Mucosa of descending colon (tissue), 3 donors: ENCODE measurements around the gene ZDHHC13. TPM values are rescaled to one million over a fixed set of nuclear protein-coding genes. Genes with fewer than 3 reads are reported as not detected.

Experiments used
- ATAC-seq: fragments of 200-7000 bp; cut with Tn5 transposase; one replicate; pipeline ENCODE4 v1.9.1; 2020; ENCODE audit warnings: mild to moderate bottlenecking, moderate library complexity
- DNase-seq, 3 donors: peaks; one replicate each; pipeline ENCODE4 v3.0.0-alpha.2; 2020
- H3K36me3 ChIP-seq: fragments of 200-600 bp; one replicate; pipeline ENCODE4 v1.8.0; 2021; ENCODE audit warnings: low read depth, mild to moderate bottlenecking
- H3K4me1 ChIP-seq: fragments of 200-600 bp; one replicate; pipeline ENCODE4 v1.8.0; 2021; ENCODE audit warnings: low read depth, mild to moderate bottlenecking
- H3K4me3 ChIP-seq: fragments of 200-600 bp; one replicate; pipeline ENCODE4 v1.8.0; 2021; ENCODE audit warnings: mild to moderate bottlenecking
- H3K9me3 ChIP-seq: fragments of 200-600 bp; one replicate; pipeline ENCODE4 v1.8.0; 2021; ENCODE audit warnings: mild to moderate bottlenecking
- CTCF ChIP-seq: fragments of 200-600 bp; IDR thresholded peaks from one replicate; pipeline ENCODE4 v1.8.0; 2022; ENCODE audit warnings: antibody characterized with exemption, mild to moderate bottlenecking
- intact Hi-C, 2 donors: fragments of 100-400 bp; cut with DNase I in 1 of 2; cut with micrococcal nuclease in 1 of 2; formaldehyde crosslinking; loops; one replicate each; pipeline versions ENCODE4 v1.11.0 to v1.11.1; 2022; cut with DNase I, micrococcal nuclease
- total RNA-seq, 3 donors: library from RNA; stranded (reverse); fragmentation: NEBNext Ultra II Directional in 2 of 3; extraction: Animal tissue kit (Norgen Biotek cat#: 25700) in 2 of 3; gene quantifications; one replicate each; pipeline versions ENCODE4 v1.2.1 to v1.2.4, GENCODE V29; 2021 to 2023
- donor health status: DM: no; HTN: no; CAD: no; lungs with moderate emphysema.
- donor health status: DM: no; HTN: no; CAD: no.
- donor health status: DM: no; HTN: yes; CAD: no.

ZDHHC13 gene
- total RNA-seq, 3 donors from 2014 or later: 19.7 to 33.4 (median 27.2) TPM

- no peak for DNase-seq
- Histone ChIP-seq H3K9me3 (no peaks in the 10 kb centered on the region), H3K4me3 (no peak overlapping the region), H3K4me1 (no peaks in the 10 kb centered on the region), H3K36me3 (no peaks in the 10 kb centered on the region)
- no peak for ATAC-seq
- no peak for TF ChIP-seq CTCF
- intact Hi-C loops: no loop called here
Measured at GRCh38 chr11:19176629-19177186, 59.7 kb downstream of the ZDHHC13 start.

- no peak for TF ChIP-seq CTCF
- no peak for DNase-seq
- Histone ChIP-seq H3K4me3 (no peak overlapping the region), H3K9me3 (no peaks in the 10 kb centered on the region), H3K36me3 (no peaks in the 10 kb centered on the region), H3K4me1 (no peaks in the 10 kb centered on the region)
- no peak for ATAC-seq
- intact Hi-C loops: no loop called here
Measured at GRCh38 chr11:19181531-19182261, 64.7 kb downstream of the ZDHHC13 start.

GRCh38 chr11:19183646-19184045, 66.7 kb downstream of the ZDHHC13 start:
- no peak for ATAC-seq
- Histone ChIP-seq H3K4me3 (no peak overlapping the region), H3K9me3 (no peaks in the 10 kb centered on the region), H3K36me3 (no peaks in the 10 kb centered on the region), H3K4me1 (no peaks in the 10 kb centered on the region)
- TF ChIP-seq CTCF: no peak
- intact Hi-C loops: no loop called here
- no peak for DNase-seq

GRCh38 chr11:19185036-19185435, 68.1 kb downstream of the ZDHHC13 start:
- H3K36me3 ChIP-seq: no peaks in the 10 kb centered on the region
- no peak for DNase-seq
- TF ChIP-seq CTCF: no peak
- H3K9me3 ChIP-seq: no peaks in the 10 kb centered on the region
- no peak for ATAC-seq
- H3K4me3 ChIP-seq: no peak overlapping the region
- H3K4me1 ChIP-seq: no peaks in the 10 kb centered on the region
- intact Hi-C loops: no loop called here

GRCh38 chr11:19185516-19186052, 68.6 kb downstream of the ZDHHC13 start:
- Histone ChIP-seq H3K4me1 (no peaks in the 10 kb centered on the region), H3K9me3 (no peaks in the 10 kb centered on the region), H3K36me3 (no peaks in the 10 kb centered on the region), H3K4me3 (no peak overlapping the region)
- DNase-seq (no peak), ATAC-seq (no peak)
- intact Hi-C loops: no loop called here
- TF ChIP-seq CTCF: no peak
